T-cell (primary cell): ENCODE data around the gene CRYBG2. TPM values are rescaled to one million over a fixed set of nuclear protein-coding genes. Genes with fewer than 3 reads are reported as not detected.
"Not testable (repeated sequence)": the region's sequence is repeated elsewhere in the genome, so short reads cannot be mapped to it uniquely, and the experiment has no call there.

ENCODE experiments used
- ATAC-seq, 4 experiments: fragments of 200-7000 bp in 3 of 4; fragments of 150-1000 bp in 1 of 4; cut with Tn5 transposase; replicated peaks in 1 of 4; 1 replicate in 3 of 4; 2 replicates in 1 of 4; pipeline ENCODE4 v1.10.0; 2021; ENCODE audit warnings: moderate library complexity in 3 of 4, mild to moderate bottlenecking in 2 of 4, moderate number of reproducible peaks in 1 of 4
- CTCF ChIA-PET, 2 donors: fragments of 300-600 bp; sonication (Branson Sonifier 250); formaldehyde crosslinking; loops; one replicate each; lab custom pipeline; 2022; ENCODE audit warnings: antibody characterized with exemption in 2 of 2; lab: Charles Lee
- POLR2A ChIA-PET, 2 donors: fragments of 300-600 bp; sonication (Branson Sonifier 250); formaldehyde crosslinking; loops; one replicate each; lab custom pipeline; 2022; ENCODE audit warnings: antibody characterized with exemption in 2 of 2; lab: Charles Lee
- DNase-seq, 35 experiments: peaks; one replicate each; pipeline versions ENCODE4 v3.0.0 to v3.0.0-alpha.2; 2013 to 2023
- H3K27ac ChIP-seq: one replicate; pipeline ENCODE4 v1.5.1; 2013; ENCODE audit warnings: low read length
- H3K27me3 ChIP-seq, 2 experiments: replicated peaks in 1 of 2; 1 replicate in 1 of 2; 2 replicates in 1 of 2; pipeline versions ENCODE4 v1.6.1 to v1.7.0; 2013; ENCODE audit warnings: low read length in 1 of 2, mixed read lengths in 1 of 2; ENCODE audit not compliant: control insufficient read depth in 2 of 2, insufficient read depth in 2 of 2; ENCODE audit errors: extremely low read depth in 1 of 2
- H3K36me3 ChIP-seq, 2 donors: 1 replicate in 1 of 2; 2 replicates in 1 of 2; pipeline versions ENCODE4 v1.6.1 to v1.7.0; 2013; ENCODE audit warnings: low read length in 1 of 2; ENCODE audit not compliant: control insufficient read depth in 2 of 2, insufficient read depth in 1 of 2; ENCODE audit errors: extremely low read depth in 1 of 2
- H3K4me1 ChIP-seq, 2 experiments: 1 replicate in 1 of 2; 2 replicates in 1 of 2; pipeline versions ENCODE4 v1.6.1 to v1.7.0; 2013; ENCODE audit warnings: low read length in 2 of 2, mixed read lengths in 1 of 2; ENCODE audit not compliant: insufficient read depth in 2 of 2, control insufficient read depth in 1 of 2; ENCODE audit errors: extremely low read depth in 1 of 2
- H3K4me3 ChIP-seq, 2 donors: 1 replicate in 1 of 2; 2 replicates in 1 of 2; pipeline versions ENCODE4 v1.5.1 to v1.7.0; 2013; ENCODE audit warnings: mild to moderate bottlenecking in 2 of 2, low read length in 1 of 2, moderate library complexity in 1 of 2; ENCODE audit not compliant: control insufficient read depth in 1 of 2; ENCODE audit errors: extremely low read depth in 1 of 2
- H3K9me3 ChIP-seq: 2 replicates; pipeline ENCODE4 v1.7.0; 2013
- H3K27ac Mint-ChIP-seq, 2 donors: one replicate each; pipeline ENCODE4 v1.8.0; 2020 to 2021; ENCODE audit warnings: mild to moderate bottlenecking in 2 of 2, mixed read lengths in 2 of 2
- H3K27me3 Mint-ChIP-seq, 2 donors: one replicate each; pipeline ENCODE4 v1.8.0; 2021 to 2022; ENCODE audit warnings: mixed read lengths in 2 of 2
- H3K36me3 Mint-ChIP-seq: one replicate; pipeline ENCODE4 v1.8.0; 2021; ENCODE audit warnings: mixed read lengths
- H3K4me1 Mint-ChIP-seq, 3 donors: one replicate each; pipeline ENCODE4 v1.8.0; 2020 to 2022; ENCODE audit warnings: mixed read lengths in 3 of 3, mild to moderate bottlenecking in 1 of 3
- H3K4me3 Mint-ChIP-seq, 3 donors: one replicate each; pipeline ENCODE4 v1.8.0; 2020 to 2022; ENCODE audit warnings: mild to moderate bottlenecking in 3 of 3, mixed read lengths in 3 of 3, moderate library complexity in 3 of 3
- H3K9me3 Mint-ChIP-seq, 3 donors: one replicate each; pipeline ENCODE4 v1.8.0; 2020 to 2022; ENCODE audit warnings: mixed read lengths in 3 of 3
- WGBS: methylation state at CpG from one replicate; pipeline ENCODE4 v1.1.5; 2013; ENCODE audit warnings: missing lambda C conversion rate; ENCODE audit not compliant: insufficient coverage; 5-methylcytosine and 5-hydroxymethylcytosine counted together
- total RNA-seq, 35 experiments: library from RNA in 6 of 35; stranded (reverse) in 6 of 35; fragments of 120-200 nt in 1 of 35; gene quantifications; one replicate each; pipeline versions ENCODE4 v1.2.1 to v1.2.4 and lab custom pipeline; 2013 to 2026

The CRYBG2 gene
- total RNA-seq, 5 donors from 2014 or later (not counting 1 experiment from before 2014, with no cell fraction given) = 3.0 to 7.3 (median 5.1) TPM

DNA sequence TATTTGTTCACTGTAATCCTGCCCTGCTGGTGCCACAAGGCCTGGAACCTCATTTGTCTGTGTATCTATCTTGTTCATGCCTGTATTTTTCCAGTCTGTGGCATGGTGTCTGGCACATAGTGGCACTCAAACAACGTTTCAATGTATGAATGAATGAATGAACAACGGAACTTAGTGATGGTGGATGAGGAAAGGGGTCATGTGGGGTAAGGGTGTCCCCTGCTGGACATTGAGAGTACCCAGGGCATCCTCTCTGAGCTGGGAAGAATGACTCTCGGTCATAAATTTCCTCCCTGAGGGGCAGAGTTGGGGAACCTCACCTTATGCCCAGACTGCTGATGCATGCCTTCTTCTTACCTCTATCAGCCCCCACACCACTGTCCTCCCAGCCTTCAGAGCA, 37.5 kb upstream of the CRYBG2 start:
- Mint-ChIP-seq H3K36me3 (no peaks in the 10 kb centered on the region), H3K27ac (peak overlapping the region; percentile 12 to 30), H3K27me3 (no peaks in the 10 kb centered on the region), H3K4me1 (peaks cover 27 to 39% (median 31%) of the 10 kb centered on the region in 3 donors), H3K9me3 (no peaks in the 10 kb centered on the region), H3K4me3 (no peak overlapping the region)
- no peak overlapping the region for H3K27ac ChIP-seq
- POLR2A ChIA-PET = no interaction called here
- H3K4me1 ChIP-seq = peaks cover 0 to 29% of the 10 kb centered on the region in 2 experiments
- H3K9me3 ChIP-seq = no peaks in the 10 kb centered on the region
- DNase-seq (peak in 27 of 35 experiments; percentile 8 to 77 (median 35)), ATAC-seq (peak; percentile 64 to 82 (median 74))
- CTCF ChIA-PET = interaction anchor here in 1 of 2 donors (0.6 to 1.5 kb wide), 6 partner anchors 8 to 222 kb away, joined by 3 to 7 read pairs (median 3); partner anchors contain the start of gene ZNF593
- H3K27me3 ChIP-seq = no peaks in the 10 kb centered on the region
- 0% methylated on average over 2 of the region's 3 CpGs for WGBS
- H3K36me3 ChIP-seq = no peaks in the 10 kb centered on the region
- no peak overlapping the region for H3K4me3 ChIP-seq

DNA sequence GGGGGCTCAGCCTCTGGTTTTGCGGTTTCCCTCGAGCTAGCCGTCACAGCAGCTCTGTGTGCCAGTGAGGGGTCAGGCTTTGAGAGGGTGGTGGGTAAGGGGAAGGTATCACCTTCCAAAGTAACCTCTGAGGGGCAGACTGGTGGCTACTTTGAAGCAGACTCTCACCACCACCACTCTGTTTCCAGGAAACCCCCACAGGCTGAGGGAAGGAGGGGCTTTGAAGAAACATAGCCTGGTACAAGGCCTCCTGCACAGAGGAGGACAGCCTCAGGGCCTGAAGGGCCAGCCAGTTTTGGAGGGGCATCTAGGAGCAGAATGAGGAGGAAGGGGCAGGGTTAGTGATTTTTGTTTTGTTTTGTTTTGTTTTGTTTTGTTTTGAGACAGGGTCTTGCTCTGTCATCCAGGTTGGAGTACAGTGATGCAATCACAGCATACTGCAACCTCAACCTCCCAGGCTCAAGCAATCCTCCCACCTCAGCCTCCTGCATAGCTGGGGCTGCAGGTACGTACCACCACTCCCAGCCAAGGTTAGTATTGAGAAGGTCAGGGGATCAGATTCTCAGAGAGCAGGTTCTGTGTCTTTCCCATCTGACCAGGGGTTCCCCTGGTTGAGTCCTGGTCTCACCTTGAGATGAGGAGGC, 35.8 kb upstream of the CRYBG2 start:
- ChIA-PET POLR2A (no interaction called here), CTCF (interaction anchor here in 1 of 2 donors (0.6 kb wide), 1 partner anchor 91 kb away, joined by 6 read pairs; no protein-coding TSS in a partner anchor)
- H3K27me3 ChIP-seq = no peaks in the 10 kb centered on the region
- DNase-seq = no peak
- peaks cover 5 to 42% of the 10 kb centered on the region in 2 experiments for H3K4me1 ChIP-seq
- H3K4me3 ChIP-seq = no peak overlapping the region
- no CpG with 5 or more reads among the region's 4 CpGs for WGBS
- no peaks in the 10 kb centered on the region for H3K36me3 ChIP-seq
- Mint-ChIP-seq H3K9me3 (no peaks in the 10 kb centered on the region), H3K36me3 (no peaks in the 10 kb centered on the region), H3K27me3 (no peaks in the 10 kb centered on the region), H3K4me1 (peaks cover 37 to 50% (median 42%) of the 10 kb centered on the region in 3 donors), H3K4me3 (no peak overlapping the region), H3K27ac (no peak overlapping the region)
- no peak for ATAC-seq
- H3K27ac ChIP-seq = no peak overlapping the region
- H3K9me3 ChIP-seq = no peaks in the 10 kb centered on the region

- H3K4me1 ChIP-seq = peaks cover 5 to 47% of the 10 kb centered on the region in 2 experiments
- H3K9me3 Mint-ChIP-seq = no peaks in the 10 kb centered on the region
- ATAC-seq = no peak
- WGBS = 78% methylated on average over 3 of the region's 7 CpGs
- no peak overlapping the region for H3K4me3 ChIP-seq
- H3K27me3 ChIP-seq = no peaks in the 10 kb centered on the region
- CTCF ChIA-PET = interaction anchor here in 1 of 2 donors (0.6 kb wide), 2 partner anchors 92 to 482 kb away, joined by 6 read pairs; no protein-coding TSS in a partner anchor
- no peaks in the 10 kb centered on the region for H3K9me3 ChIP-seq
- H3K27ac Mint-ChIP-seq = peak overlapping the region in 1 of 2 donors; percentile 44
- H3K4me1 Mint-ChIP-seq = peaks cover 43 to 57% (median 48%) of the 10 kb centered on the region in 3 donors
- H3K4me3 Mint-ChIP-seq = no peak overlapping the region
- H3K36me3 ChIP-seq = no peaks in the 10 kb centered on the region
- no peaks in the 10 kb centered on the region for H3K36me3 Mint-ChIP-seq
- no peaks in the 10 kb centered on the region for H3K27me3 Mint-ChIP-seq
- H3K27ac ChIP-seq = no peak overlapping the region
- POLR2A ChIA-PET = interaction anchor here in 1 of 2 donors (0.6 kb wide), 1 partner anchor 454 kb away, joined by 3 read pairs; no protein-coding TSS in a partner anchor
- DNase-seq = no peak
Measured at GRCh38 chr1:26388791-26389445, 35.0 kb upstream of the CRYBG2 start.

DNA sequence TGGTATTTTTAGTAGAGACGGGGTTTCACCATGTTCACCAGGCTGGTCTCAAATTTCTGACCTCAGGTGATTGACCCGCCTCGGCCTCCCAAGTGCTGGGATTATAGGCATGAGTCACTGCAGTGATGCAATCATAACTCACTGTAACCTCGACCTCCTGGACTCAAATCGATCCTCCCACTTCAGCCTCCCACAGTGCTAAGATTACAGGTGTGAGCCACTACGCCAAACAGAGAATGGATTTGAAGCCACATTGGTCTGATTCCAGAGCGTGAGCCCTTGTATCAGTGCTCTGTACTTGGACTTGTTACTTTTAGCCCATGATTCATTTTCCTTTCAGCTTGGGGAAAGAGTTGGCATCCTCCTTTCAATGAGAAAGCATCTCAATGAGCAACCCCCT, 33.5 kb upstream of the CRYBG2 start:
- Histone ChIP-seq H3K27ac (no peak overlapping the region), H3K9me3 (no peaks in the 10 kb centered on the region), H3K36me3 (no peaks in the 10 kb centered on the region), H3K4me3 (no peak overlapping the region), H3K4me1 (peaks cover 5 to 54% of the 10 kb centered on the region in 2 experiments), H3K27me3 (no peaks in the 10 kb centered on the region)
- WGBS = 79% methylated on average over 4 of the region's 7 CpGs
- H3K9me3 Mint-ChIP-seq = no peaks in the 10 kb centered on the region
- no peaks in the 10 kb centered on the region for H3K27me3 Mint-ChIP-seq
- CTCF ChIA-PET = interaction anchor here in 1 of 2 donors (0.6 to 1.6 kb wide), 2 partner anchors 66 to 78 kb away, joined by 3 read pairs; no protein-coding TSS in a partner anchor
- H3K4me1 Mint-ChIP-seq = peaks cover 45 to 62% (median 52%) of the 10 kb centered on the region in 3 donors
- no peak overlapping the region for H3K4me3 Mint-ChIP-seq
- POLR2A ChIA-PET = interaction anchor here in 1 of 2 donors (0.7 kb wide), 1 partner anchor 126 kb away, joined by 3 read pairs; no protein-coding TSS in a partner anchor
- DNase-seq = no peak
- ATAC-seq = no peak
- H3K36me3 Mint-ChIP-seq = no peaks in the 10 kb centered on the region
- H3K27ac Mint-ChIP-seq = no peak overlapping the region

DNA sequence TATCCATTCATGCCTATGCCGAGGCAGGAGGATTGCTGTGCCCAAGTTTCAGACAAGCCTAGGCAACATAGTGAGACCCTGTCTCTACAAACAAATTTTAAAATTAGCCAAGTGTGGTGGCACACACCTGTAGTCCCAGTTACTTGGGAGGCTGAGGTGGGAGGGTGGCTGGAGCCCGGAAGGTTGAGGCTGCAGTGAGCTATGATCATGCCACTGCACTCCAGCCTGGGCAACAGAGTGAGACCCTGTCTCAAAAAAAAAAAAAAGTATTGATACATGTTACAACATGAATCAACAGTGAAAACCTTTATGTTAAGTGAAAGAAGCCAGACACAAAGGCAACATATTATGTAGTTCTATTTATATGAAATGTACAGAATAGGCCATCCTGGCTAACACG, 31.1 kb upstream of the CRYBG2 start:
- H3K27ac ChIP-seq, H3K27me3 ChIP-seq, H3K9me3 Mint-ChIP-seq, POLR2A ChIA-PET, ATAC-seq, H3K27me3 Mint-ChIP-seq, DNase-seq, H3K4me3 ChIP-seq, H3K36me3 Mint-ChIP-seq, H3K36me3 ChIP-seq, H3K9me3 ChIP-seq, CTCF ChIA-PET: not testable (repeated sequence)
- WGBS = 100% methylated on average over 1 of the region's 3 CpGs
- peaks cover 5 to 44% of the 10 kb centered on the region in 2 experiments for H3K4me1 ChIP-seq
- Mint-ChIP-seq H3K4me3 (peak overlapping the region in 1 of 3 donors; percentile 61), H3K4me1 (peaks cover 40 to 59% (median 45%) of the 10 kb centered on the region in 3 donors), H3K27ac (peak overlapping the region in 1 of 2 donors; percentile 39)

- Histone ChIP-seq H3K27ac (no peak overlapping the region), H3K4me1 (peaks cover 7 to 44% of the 10 kb centered on the region in 2 experiments), H3K27me3 (no peaks in the 10 kb centered on the region), H3K9me3 (no peaks in the 10 kb centered on the region), H3K36me3 (no peaks in the 10 kb centered on the region), H3K4me3 (no peak overlapping the region)
- H3K27ac Mint-ChIP-seq = peak overlapping the region; percentile 69 to 74
- no peaks in the 10 kb centered on the region for H3K36me3 Mint-ChIP-seq
- ATAC-seq = peak in 1 of 4 experiments; percentile 37
- 83% methylated on average over 1 of the region's 3 CpGs for WGBS
- POLR2A ChIA-PET = interaction anchor here in 1 of 2 donors (0.7 kb wide), 1 partner anchor 11 kb away, joined by 4 read pairs; no protein-coding TSS in a partner anchor
- no peaks in the 10 kb centered on the region for H3K27me3 Mint-ChIP-seq
- peaks cover 40 to 57% (median 43%) of the 10 kb centered on the region in 3 donors for H3K4me1 Mint-ChIP-seq
- CTCF ChIA-PET = interaction anchor here in 1 of 2 donors (0.7 kb wide), 1 partner anchor 949 kb away, joined by 4 read pairs; no protein-coding TSS in a partner anchor
- DNase-seq = peak in 1 of 35 experiments; percentile 44
- H3K9me3 Mint-ChIP-seq = no peaks in the 10 kb centered on the region
- peak overlapping the region; percentile 1 to 30 (median 7) for H3K4me3 Mint-ChIP-seq
Measured at GRCh38 chr1:26384076-26384475, 30.1 kb upstream of the CRYBG2 start.
